SH-SY5Y (cell line): ENCODE data around the gene KCNIP3.

Source experiments
- GATA2 ChIP-seq: IDR thresholded peaks from 2 replicates; pipeline ENCODE4 v1.6.1; 2011; ENCODE audit warnings: mild to moderate bottlenecking, low read depth, low read length
- GATA3 ChIP-seq: IDR thresholded peaks from 2 replicates; pipeline ENCODE4 v1.6.1; 2011; ENCODE audit warnings: low read depth, mild to moderate bottlenecking, low read length, moderate library complexity

The KCNIP3 gene

GRCh38 chr2:95319481-95320343, 22.6 kb downstream of the KCNIP3 start:
- TF ChIP-seq GATA2 = no peak
- TF ChIP-seq GATA3 = no peak

- no peak for TF ChIP-seq GATA3
- TF ChIP-seq GATA2 = no peak
Measured at GRCh38 chr2:95320344-95320712, 23.2 kb downstream of the KCNIP3 start.

- no peak for TF ChIP-seq GATA3
- TF ChIP-seq GATA2 = no peak
Measured at GRCh38 chr2:95320986-95321767, 24.0 kb downstream of the KCNIP3 start.

- no peak for TF ChIP-seq GATA3
- no peak for TF ChIP-seq GATA2
Measured at GRCh38 chr2:95323347-95324155, 26.4 kb downstream of the KCNIP3 start.

GRCh38 chr2:95325026-95325425, 27.9 kb downstream of the KCNIP3 start:
- TF ChIP-seq GATA3 (no peak), GATA2 (no peak)

GRCh38 chr2:95325590-95326432, 28.7 kb downstream of the KCNIP3 start:
- TF ChIP-seq GATA2 (no peak), GATA3 (no peak)

- TF ChIP-seq GATA3 = no peak
- no peak for TF ChIP-seq GATA2
Measured at GRCh38 chr2:95326433-95327140, 29.4 kb downstream of the KCNIP3 start.

- no peak for TF ChIP-seq GATA3
- no peak for TF ChIP-seq GATA2
Measured at GRCh38 chr2:95327861-95328260, 30.7 kb downstream of the KCNIP3 start.

- TF ChIP-seq GATA2 (no peak), GATA3 (no peak)
Measured at GRCh38 chr2:95328358-95329125, 31.4 kb downstream of the KCNIP3 start.

GRCh38 chr2:95329401-95329800, 32.3 kb downstream of the KCNIP3 start:
- TF ChIP-seq GATA2 = no peak
- no peak for TF ChIP-seq GATA3

GRCh38 chr2:95329891-95330793, 33.0 kb downstream of the KCNIP3 start:
- no peak for TF ChIP-seq GATA2
- TF ChIP-seq GATA3 = no peak

GRCh38 chr2:95330794-95331338, 33.7 kb downstream of the KCNIP3 start:
- TF ChIP-seq GATA2 (no peak), GATA3 (no peak)
